GM19025 (cell line): ENCODE measurements around the gene STK32C.
"Not testable (repeated sequence)": the region's sequence is repeated elsewhere in the genome, so short reads cannot be mapped to it uniquely, and the experiment has no call there.

Source experiments
- ATAC-seq: cut with Tn5 transposase; IDR thresholded peaks from one replicate; pipeline ENCODE4 v1.9.1; 2021; ENCODE audit warnings: mild to moderate bottlenecking, low read depth, moderate library complexity; ENCODE audit not compliant: unreplicated experiment

STK32C gene

GRCh38 chr10:132339276-132339675 lies 31.5 kb upstream of the STK32C start:
- no peak for ATAC-seq

GRCh38 chr10:132338876-132339275 lies 31.1 kb upstream of the STK32C start:
- no peak for ATAC-seq

- not testable (repeated sequence) for ATAC-seq
Measured at GRCh38 chr10:132337854-132338253, 30.1 kb upstream of the STK32C start.

GRCh38 chr10:132336919-132337407 lies 29.2 kb upstream of the STK32C start:
- no peak for ATAC-seq

- ATAC-seq = no peak
Measured at GRCh38 chr10:132336064-132336746, 28.5 kb upstream of the STK32C start.

- no peak for ATAC-seq
Measured at GRCh38 chr10:132335189-132336063, 27.7 kb upstream of the STK32C start.

- no peak for ATAC-seq
Measured at GRCh38 chr10:132334631-132335188, 27.0 kb upstream of the STK32C start.

- ATAC-seq = no peak
Measured at GRCh38 chr10:132333386-132333785, 25.6 kb upstream of the STK32C start.

GRCh38 chr10:132332433-132332754 lies 24.6 kb upstream of the STK32C start:
- ATAC-seq = peak; percentile 41

- peak; percentile 82 for ATAC-seq
Measured at GRCh38 chr10:132331601-132332432, 24.1 kb upstream of the STK32C start, which contains the start of gene LRRC27. Gene LRRC27, plus strand, starts transcription at chr10:132332193. Its CDS starts 1,332 bp downstream, at chr10:132333525.

- ATAC-seq = no peak
Measured at GRCh38 chr10:132330486-132330833, 22.7 kb upstream of the STK32C start.

- ATAC-seq = no peak
Measured at GRCh38 chr10:132329565-132330485, 22.1 kb upstream of the STK32C start.

- no peak for ATAC-seq
Measured at GRCh38 chr10:132328738-132329137, 21.0 kb upstream of the STK32C start.

GRCh38 chr10:132328106-132328505 lies 20.4 kb upstream of the STK32C start:
- ATAC-seq = no peak

GRCh38 chr10:132326925-132327324 lies 19.2 kb upstream of the STK32C start:
- no peak for ATAC-seq

- no peak for ATAC-seq
Measured at GRCh38 chr10:132326344-132326889, 18.7 kb upstream of the STK32C start.

GRCh38 chr10:132324186-132324585 lies 16.4 kb upstream of the STK32C start:
- no peak for ATAC-seq

GRCh38 chr10:132322586-132323048 lies 14.9 kb upstream of the STK32C start:
- ATAC-seq = no peak

GRCh38 chr10:132321726-132322125 lies 14.0 kb upstream of the STK32C start:
- ATAC-seq = no peak
